GM12872 (cell line): ENCODE measurements around the gene D2HGDH.

Experiments used
- CTCF ChIP-seq: IDR thresholded peaks from 3 replicates; pipeline ENCODE4 v1.5.1; 2011; ENCODE audit warnings: low read depth, mild to moderate bottlenecking, low read length, moderate library complexity; ENCODE audit not compliant: insufficient read depth

Gene D2HGDH

GRCh38 chr2:241809383-241810306 is 75.2 kb downstream of the D2HGDH start:
- no peak for TF ChIP-seq CTCF

- TF ChIP-seq CTCF, result no peak
Measured at GRCh38 chr2:241810307-241811200, 76.1 kb downstream of the D2HGDH start.

- no peak for TF ChIP-seq CTCF
Measured at GRCh38 chr2:241811201-241811951, 76.9 kb downstream of the D2HGDH start.

GRCh38 chr2:241811952-241812729 is 77.7 kb downstream of the D2HGDH start:
- TF ChIP-seq CTCF, result no peak

GRCh38 chr2:241812730-241813643 is 78.6 kb downstream of the D2HGDH start:
- TF ChIP-seq CTCF, result no peak
